Activated CD4-positive, alpha-beta T cell treated with anti-CD3 and anti-CD28 coated beads, Interleukin-2, amount 50 U/mL, for 16 hours (primary cell): Measurements from ENCODE around the gene SMAD4.
"Not testable (repeated sequence)": the region's sequence is repeated elsewhere in the genome, so short reads cannot be mapped to it uniquely, and the experiment has no call there.

Source experiments
- DNase-seq: peaks from one replicate; pipeline ENCODE4 v3.0.0-alpha.2; 2020

Gene SMAD4

DNA sequence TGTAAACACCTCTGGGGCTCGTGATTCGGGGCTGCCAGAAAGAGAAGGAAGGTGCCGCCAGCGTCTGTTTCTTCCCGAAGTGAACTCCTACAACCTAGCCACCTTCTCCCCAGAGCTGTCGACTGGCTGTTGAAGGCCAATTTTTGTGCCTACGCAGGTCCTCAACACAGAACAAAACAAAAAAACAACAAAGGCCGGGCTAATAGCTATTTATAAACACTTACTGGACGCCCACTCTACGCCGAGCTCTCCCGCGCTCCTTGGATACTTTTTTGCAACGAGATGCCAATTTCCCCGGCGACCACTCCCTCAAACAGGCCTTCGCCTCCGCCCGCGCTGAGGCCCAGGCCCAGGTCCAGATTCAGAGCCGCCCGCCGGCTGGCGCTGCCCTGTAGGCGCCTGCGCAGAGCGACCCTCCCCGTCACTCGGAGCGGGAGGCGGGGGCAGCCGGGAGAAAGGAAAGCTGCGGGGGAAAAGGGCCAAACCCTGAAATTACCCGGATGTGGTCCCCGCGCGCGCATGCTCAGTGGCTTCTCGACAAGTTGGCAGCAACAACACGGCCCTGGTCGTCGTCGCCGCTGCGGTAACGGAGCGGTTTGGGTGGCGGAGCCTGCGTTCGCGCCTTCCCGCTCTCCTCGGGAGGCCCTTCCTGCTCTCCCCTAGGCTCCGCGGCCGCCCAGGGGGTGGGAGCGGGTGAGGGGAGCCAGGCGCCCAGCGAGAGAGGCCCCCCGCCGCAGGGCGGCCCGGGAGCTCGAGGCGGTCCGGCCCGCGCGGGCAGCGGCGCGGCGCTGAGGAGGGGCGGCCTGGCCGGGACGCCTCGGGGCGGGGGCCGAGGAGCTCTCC lies at the start of gene SMAD4:
Gene SMAD4 (plus strand): TSS at position 520 of the 843 bp plus-strand sequence. CDS start 16,834 bp downstream, outside the sequence.
- DNase-seq: peak; percentile 97

- no peak for DNase-seq
These were observed 48.6 kb upstream of the SMAD4 start for GRCh38 chr18:50981381-50981780.

DNA sequence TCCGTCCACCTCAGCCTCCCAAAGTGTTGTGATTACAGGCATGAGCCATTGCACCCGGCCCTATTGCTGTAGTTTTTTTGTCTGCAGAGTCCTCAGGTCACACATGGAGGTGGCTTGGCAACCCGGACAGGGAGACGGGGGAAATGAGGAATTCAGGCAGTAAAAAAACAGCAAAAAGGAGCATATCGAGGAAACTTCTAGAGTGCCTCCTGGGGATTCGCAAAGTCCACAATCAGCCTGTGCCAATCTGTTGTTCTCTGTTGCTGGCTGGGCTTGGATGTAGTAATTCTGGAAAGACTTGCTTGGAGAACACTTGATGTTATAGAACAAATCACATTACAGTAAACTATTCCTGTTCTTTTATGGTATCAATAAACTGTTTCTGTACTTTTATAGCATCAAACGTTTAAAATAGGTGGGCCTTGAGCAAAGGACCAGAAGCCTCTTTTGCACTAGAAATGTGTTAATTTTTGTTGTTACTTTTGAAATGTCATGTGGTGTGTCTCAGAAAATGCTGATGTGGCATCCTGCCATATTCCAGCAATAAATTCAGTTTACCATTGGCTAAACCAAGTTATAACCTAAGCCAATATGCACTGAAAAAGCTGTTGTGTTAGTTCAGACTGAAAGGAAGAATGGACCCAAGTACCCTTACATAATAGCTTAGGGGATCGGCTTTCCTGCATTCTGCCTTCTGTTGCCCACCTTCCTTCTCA lies 47.8 kb upstream of the SMAD4 start:
- DNase-seq: no peak

DNA sequence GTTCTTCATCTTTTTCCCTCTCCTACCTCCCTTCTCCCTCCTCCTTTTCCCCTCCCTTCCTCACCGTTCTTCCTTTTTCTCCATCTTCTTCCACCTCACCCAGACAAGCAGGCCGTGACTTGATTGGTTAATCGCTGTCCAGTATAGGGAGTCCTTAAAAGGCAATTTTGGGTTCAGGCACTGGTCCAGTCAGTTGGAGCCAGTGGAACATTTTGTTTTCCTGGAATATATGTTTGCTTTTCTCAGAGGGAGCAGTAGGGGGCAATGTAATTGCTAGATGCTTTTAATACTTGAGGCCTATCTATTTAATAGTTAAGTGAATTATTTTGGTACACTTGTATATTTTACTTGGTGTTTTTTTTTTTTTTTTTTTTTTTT lies 47.2 kb upstream of the SMAD4 start:
- DNase-seq: no peak

DNA sequence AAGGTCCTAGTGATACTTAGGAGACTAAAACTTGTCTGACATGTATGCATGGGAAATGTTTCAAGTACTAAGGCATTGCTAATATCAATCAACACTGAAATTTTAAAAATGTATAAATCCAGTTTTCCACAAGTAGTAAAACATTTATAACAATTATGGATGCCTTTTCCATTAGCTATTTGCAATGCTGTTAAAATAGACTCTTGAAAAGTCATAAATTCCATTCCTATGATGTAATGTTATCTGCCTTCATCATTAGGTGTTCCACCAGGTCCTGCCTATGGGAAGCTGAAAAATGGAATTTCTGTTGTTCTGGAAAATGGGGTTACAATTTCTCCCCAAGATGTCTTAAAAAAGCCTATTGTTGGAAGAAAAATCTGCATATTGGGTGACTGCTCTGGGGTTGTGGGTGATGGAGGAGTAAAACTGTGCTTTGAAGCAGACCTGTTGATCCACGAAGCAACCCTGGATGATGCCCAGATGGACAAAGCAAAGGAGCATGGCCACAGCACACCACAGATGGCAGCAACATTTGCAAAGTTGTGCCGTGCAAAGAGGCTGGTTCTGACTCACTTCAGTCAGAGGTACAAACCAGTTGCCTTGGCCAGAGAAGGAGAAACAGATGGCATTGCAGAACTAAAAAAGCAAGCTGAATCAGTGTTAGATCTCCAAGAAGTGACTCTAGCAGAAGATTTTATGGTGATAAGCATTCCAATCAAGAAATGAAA lies 43.5 kb upstream of the SMAD4 start:
- DNase-seq: no peak

- DNase-seq: no peak
These were observed 42.8 kb upstream of the SMAD4 start for GRCh38 chr18:50987261-50987660.

DNA sequence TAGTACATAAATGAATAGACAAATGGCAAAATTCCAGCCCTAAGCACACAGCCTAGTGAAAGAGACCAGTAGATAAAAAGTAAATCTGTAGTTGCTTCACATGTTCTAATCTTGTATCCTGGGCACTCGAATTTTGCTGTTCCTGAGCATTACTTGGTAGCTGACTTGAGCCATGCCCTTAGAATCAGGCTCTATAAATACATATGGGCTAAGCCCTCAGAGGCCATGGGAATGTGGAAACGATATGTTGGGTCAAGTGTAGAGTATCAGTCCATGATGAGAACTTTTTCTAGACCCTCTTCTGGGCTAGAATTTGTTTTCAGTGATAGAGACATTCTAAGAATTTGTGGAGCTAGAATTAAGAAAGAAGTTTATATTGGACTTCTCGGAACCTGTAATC lies 40.3 kb upstream of the SMAD4 start:
- DNase-seq: no peak

GRCh38 chr18:50992351-50992762 lies 37.7 kb upstream of the SMAD4 start:
- no peak for DNase-seq

- DNase-seq: no peak
These were observed 36.0 kb upstream of the SMAD4 start for GRCh38 chr18:50994031-50994430.

DNA sequence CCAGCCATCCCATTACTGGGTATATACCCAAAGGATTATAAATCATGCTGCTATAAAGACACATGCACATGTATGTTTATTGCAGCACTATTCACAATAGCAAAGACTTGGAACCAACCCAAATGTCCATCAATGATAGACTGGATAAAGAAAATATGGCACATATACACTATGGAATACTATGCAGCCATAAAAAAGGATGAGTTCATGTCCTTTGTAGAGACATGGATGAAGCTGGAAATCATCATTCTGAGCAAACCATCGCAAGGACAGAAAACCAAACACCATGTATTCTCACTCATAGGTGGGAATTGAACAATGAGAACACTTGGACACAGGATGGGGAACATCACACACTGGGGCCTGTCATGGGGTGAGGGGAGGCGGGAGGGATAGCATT lies 26.8 kb upstream of the SMAD4 start:
- DNase-seq: not testable (repeated sequence)

GRCh38 chr18:51006061-51006818 lies 23.8 kb upstream of the SMAD4 start:
- DNase-seq: no peak

GRCh38 chr18:51006948-51007789 lies 22.8 kb upstream of the SMAD4 start:
- no peak for DNase-seq

DNA sequence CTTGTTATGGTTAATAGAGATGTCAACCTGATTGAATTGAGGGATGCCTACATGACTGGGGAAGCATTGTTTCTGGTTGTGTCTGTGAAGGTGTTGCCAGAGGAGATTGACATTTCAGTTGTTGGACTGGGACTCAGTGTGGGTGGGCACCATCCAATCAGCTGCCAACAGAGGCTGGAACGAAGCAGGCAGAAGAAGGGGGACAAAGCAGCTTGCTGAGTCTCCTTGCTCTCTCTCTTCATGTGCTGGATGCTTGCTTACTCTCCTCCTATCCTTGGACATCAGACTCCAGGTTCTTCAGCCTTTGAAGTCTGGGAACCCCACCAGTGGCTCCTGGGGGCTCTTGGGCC lies 22.2 kb upstream of the SMAD4 start:
- no peak for DNase-seq

DNA sequence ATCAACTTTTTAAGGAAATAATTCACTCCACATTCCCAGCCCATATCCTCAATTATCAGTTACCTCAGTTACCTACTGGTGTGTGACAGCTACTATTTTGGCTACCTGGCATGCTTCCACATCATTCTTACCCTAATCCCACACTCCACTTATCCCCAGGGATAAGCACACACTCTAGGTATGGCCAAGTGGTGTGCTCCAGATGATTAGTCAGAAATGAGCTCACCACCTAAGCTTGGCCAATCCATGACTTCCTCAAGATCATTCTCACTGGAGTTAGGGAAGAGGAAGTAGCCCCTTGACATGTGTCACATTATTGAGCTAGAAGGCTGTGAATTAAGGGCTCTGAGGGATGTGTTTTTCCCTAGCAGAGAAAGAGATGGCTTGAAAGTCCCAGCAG lies 20.9 kb upstream of the SMAD4 start:
- DNase-seq: no peak

GRCh38 chr18:51010218-51010617 lies 19.8 kb upstream of the SMAD4 start:
- DNase-seq: no peak

DNA sequence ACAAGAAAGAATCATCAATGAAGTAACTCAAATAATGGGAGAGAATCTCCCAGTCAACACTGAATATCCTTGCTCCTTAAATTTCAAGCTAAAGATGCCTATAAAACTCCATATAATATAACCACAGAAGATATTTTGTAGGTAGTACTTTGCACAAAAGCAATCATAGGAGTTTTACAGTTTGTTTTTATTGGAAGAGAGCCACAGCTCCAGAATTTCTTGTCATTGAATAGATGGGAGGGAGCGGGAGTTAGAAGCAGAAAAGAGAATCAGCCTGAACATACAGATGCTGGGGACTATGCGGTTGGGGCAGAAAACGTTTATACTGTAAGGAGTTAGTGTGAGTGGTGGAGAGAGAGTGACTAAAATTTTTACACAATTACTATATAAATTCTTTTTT lies 18.3 kb upstream of the SMAD4 start:
- no peak for DNase-seq

- no peak for DNase-seq
These were observed 17.6 kb upstream of the SMAD4 start for GRCh38 chr18:51012441-51012840.

GRCh38 chr18:51013259-51013658 lies 16.8 kb upstream of the SMAD4 start:
- no peak for DNase-seq

- DNase-seq: no peak
These were observed 12.7 kb upstream of the SMAD4 start for GRCh38 chr18:51017140-51017879.

DNA sequence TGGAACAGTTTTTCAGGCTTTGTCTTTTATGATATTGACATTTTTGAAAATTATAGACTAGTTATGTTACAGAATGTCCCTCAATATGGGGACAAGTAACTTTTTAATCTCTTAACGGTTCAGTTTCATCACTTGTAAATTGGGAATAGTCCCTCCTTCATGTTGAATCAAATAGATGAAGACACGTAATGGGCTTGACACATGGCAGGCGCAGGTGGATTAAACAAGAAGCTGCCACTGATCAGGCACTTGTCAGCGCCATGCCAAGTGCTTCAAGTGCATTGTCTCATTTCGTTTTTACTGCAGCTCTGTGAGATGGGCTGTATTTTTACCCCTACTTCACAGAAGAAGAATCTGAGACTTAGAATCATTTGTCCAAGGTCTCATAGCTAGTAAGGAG lies 9.5 kb upstream of the SMAD4 start:
- no peak for DNase-seq

GRCh38 chr18:51021226-51021965 lies 8.6 kb upstream of the SMAD4 start:
- no peak for DNase-seq
